H9 (cell line): ENCODE results near the gene RPLP1. TPM values are rescaled to one million over a fixed set of nuclear protein-coding genes. Genes with fewer than 3 reads are reported as not detected.

ENCODE experiments used
- DNase-seq: peaks from one replicate; pipeline ENCODE4 v3.0.0-alpha.2; 2017
- H2AFZ ChIP-seq: one replicate; pipeline ENCODE4 v1.6.1; 2013; ENCODE audit warnings: mild to moderate bottlenecking, low read length, control low read depth, moderate library complexity
- H2AK5ac ChIP-seq: 2 replicates; pipeline ENCODE4 v1.6.1; 2013; ENCODE audit warnings: low read length, control low read depth, mixed read lengths; ENCODE audit not compliant: insufficient read length
- H2BK120ac ChIP-seq: one replicate; pipeline ENCODE4 v1.6.1; 2013; ENCODE audit warnings: low read depth, mild to moderate bottlenecking, low read length, control low read depth, inconsistent platforms; ENCODE audit not compliant: poor library complexity, severe bottlenecking
- H2BK12ac ChIP-seq: 2 replicates; pipeline ENCODE4 v1.6.1; 2013; ENCODE audit warnings: low read length, control low read depth, mixed read lengths, low read depth; ENCODE audit not compliant: insufficient read length
- H2BK15ac ChIP-seq: 2 replicates; pipeline ENCODE4 v1.6.1; 2013; ENCODE audit warnings: low read depth, low read length, control low read depth
- H2BK20ac ChIP-seq: one replicate; pipeline ENCODE4 v1.6.1; 2013; ENCODE audit warnings: low read depth, mild to moderate bottlenecking, low read length, control low read depth, inconsistent platforms; ENCODE audit not compliant: poor library complexity, severe bottlenecking
- H2BK5ac ChIP-seq: 2 replicates; pipeline ENCODE4 v1.6.1; 2013; ENCODE audit warnings: low read length, control low read depth, mixed read lengths; ENCODE audit not compliant: insufficient read length
- H3K14ac ChIP-seq: 2 replicates; pipeline ENCODE4 v1.6.1; 2013; ENCODE audit warnings: low read length, control low read depth; ENCODE audit not compliant: insufficient read depth
- H3K18ac ChIP-seq: 2 replicates; pipeline ENCODE4 v1.6.1; 2013; ENCODE audit warnings: low read depth, mild to moderate bottlenecking, mixed read lengths, low read length, control low read depth; ENCODE audit not compliant: insufficient read length
- H3K23ac ChIP-seq: 2 replicates; pipeline ENCODE4 v1.6.1; 2013; ENCODE audit warnings: low read length, control low read depth, mixed read lengths, low read depth; ENCODE audit not compliant: insufficient read length
- H3K23me2 ChIP-seq: 2 replicates; pipeline ENCODE4 v1.6.1; 2013; ENCODE audit warnings: low read depth, mild to moderate bottlenecking, mixed read lengths, low read length, control low read depth; ENCODE audit not compliant: insufficient read length, poor library complexity, severe bottlenecking
- H3K27ac ChIP-seq: 2 replicates; pipeline ENCODE4 v1.5.1; 2013; ENCODE audit warnings: low read length, control low read depth, mixed read lengths, low read depth; ENCODE audit not compliant: insufficient read length
- H3K27me3 ChIP-seq: 2 replicates; pipeline ENCODE4 v1.6.1; 2013; ENCODE audit warnings: low read length, control low read depth, inconsistent platforms; ENCODE audit not compliant: insufficient read depth
- H3K4ac ChIP-seq: 2 replicates; pipeline ENCODE4 v1.6.1; 2013; ENCODE audit warnings: low read depth, mild to moderate bottlenecking, control low read depth, inconsistent platforms, low read length, moderate library complexity
- H3K4me1 ChIP-seq: 2 replicates; pipeline ENCODE4 v1.6.1; 2013; ENCODE audit warnings: low read length, control low read depth, inconsistent platforms; ENCODE audit not compliant: insufficient read depth
- H3K4me2 ChIP-seq: 2 replicates; pipeline ENCODE4 v1.6.1; 2013; ENCODE audit warnings: low read length, control low read depth, mixed read lengths; ENCODE audit not compliant: insufficient read length, insufficient read depth
- H3K56ac ChIP-seq: 2 replicates; pipeline ENCODE4 v1.6.1; 2013; ENCODE audit warnings: low read depth, mild to moderate bottlenecking, mixed read lengths, low read length, control low read depth; ENCODE audit not compliant: insufficient read length
- H3K79me1 ChIP-seq: 2 replicates; pipeline ENCODE4 v1.6.1; 2013; ENCODE audit warnings: low read depth, mild to moderate bottlenecking, moderate library complexity, low read length, control low read depth, inconsistent platforms; ENCODE audit not compliant: insufficient read depth, poor library complexity, severe bottlenecking
- H3K79me2 ChIP-seq: 2 replicates; pipeline ENCODE4 v1.6.1; 2013; ENCODE audit warnings: low read length, control low read depth, inconsistent platforms; ENCODE audit not compliant: insufficient read depth
- H3K9ac ChIP-seq: 2 replicates; pipeline ENCODE4 v1.6.1; 2013; ENCODE audit warnings: low read length, control low read depth, mixed read lengths; ENCODE audit not compliant: insufficient read length; ENCODE audit errors: extremely low read depth
- H3K9me3 ChIP-seq: one replicate; pipeline ENCODE4 v1.6.1; 2013; ENCODE audit warnings: low read depth, low read length, inconsistent platforms; ENCODE audit not compliant: control insufficient read depth
- H3T11ph ChIP-seq: one replicate; pipeline ENCODE4 v1.6.1; 2013; ENCODE audit warnings: mild to moderate bottlenecking, low read length, control low read depth, inconsistent platforms
- H4K20me1 ChIP-seq: one replicate; pipeline ENCODE4 v1.6.1; 2013; ENCODE audit not compliant: control insufficient read depth, insufficient read length, insufficient read depth
- H4K5ac ChIP-seq: 2 replicates; pipeline ENCODE4 v1.6.1; 2013; ENCODE audit warnings: low read depth, mild to moderate bottlenecking, mixed read lengths, low read length, control low read depth; ENCODE audit not compliant: insufficient read length
- H4K8ac ChIP-seq: replicated peaks from 2 replicates; pipeline ENCODE4 v1.6.1; 2013; ENCODE audit warnings: low read length, control low read depth, mixed read lengths, low read depth; ENCODE audit not compliant: insufficient read length
- H4K91ac ChIP-seq: 2 replicates; pipeline ENCODE4 v1.6.1; 2013; ENCODE audit warnings: low read depth, mild to moderate bottlenecking, moderate library complexity, mixed read lengths, low read length, control low read depth; ENCODE audit not compliant: insufficient read length
- H3K27ac Mint-ChIP-seq, 3 experiments: 2 replicates in 2 of 3; 3 replicates in 1 of 3; pipeline ENCODE4 v1.8.0; 2020 to 2021; ENCODE audit warnings: mixed read lengths in 3 of 3, mild to moderate bottlenecking in 1 of 3, moderate library complexity in 1 of 3
- H3K27me3 Mint-ChIP-seq: 2 replicates; pipeline ENCODE4 v1.8.0; 2021; ENCODE audit warnings: low read depth, mild to moderate bottlenecking, moderate library complexity, mixed read lengths
- H3K36me3 Mint-ChIP-seq, 3 experiments: 2 replicates in 2 of 3; 3 replicates in 1 of 3; pipeline ENCODE4 v1.8.0; 2020 to 2021; ENCODE audit warnings: low read depth in 3 of 3, mixed read lengths in 3 of 3; ENCODE audit not compliant: insufficient read depth in 1 of 3
- H3K4me1 Mint-ChIP-seq, 2 experiments: 2 replicates each; pipeline ENCODE4 v1.8.0; 2020; ENCODE audit warnings: mixed read lengths in 2 of 2
- H3K4me3 Mint-ChIP-seq, 2 experiments: 2 replicates in 1 of 2; 3 replicates in 1 of 2; pipeline ENCODE4 v1.8.0; 2020 to 2021; ENCODE audit warnings: mild to moderate bottlenecking in 2 of 2, mixed read lengths in 2 of 2, moderate library complexity in 1 of 2
- H3K9me3 Mint-ChIP-seq, 2 experiments: 2 replicates in 1 of 2; 3 replicates in 1 of 2; pipeline ENCODE4 v1.8.0; 2020; ENCODE audit warnings: mild to moderate bottlenecking in 2 of 2, mixed read lengths in 2 of 2, moderate library complexity in 1 of 2
- CTCF ChIP-seq: fragments of 200-600 bp; sonication (generic); conservative IDR thresholded peaks from 3 replicates; pipeline ENCODE4 v1.8.0; 2021; ENCODE audit warnings: antibody characterized with exemption, mild to moderate bottlenecking
- WGBS: extraction: QIAGEN DNeasy Blood & Tissue Kit; methylation state at CpG from one replicate; pipeline ENCODE4 v1.1.7; 2013; ENCODE audit warnings: missing lambda C conversion rate, low lambda C conversion rate, mixed read lengths; ENCODE audit not compliant: insufficient read length; ENCODE audit errors: extremely low coverage; 5-methylcytosine and 5-hydroxymethylcytosine counted together
- total RNA-seq: library from RNA; stranded (reverse); gene quantifications from 2 replicates; pipeline ENCODE4 v1.2.1, GENCODE V29; 2021

The RPLP1 gene
- total RNA-seq, 1 experiment from 2014 or later = 1,715 TPM

DNA sequence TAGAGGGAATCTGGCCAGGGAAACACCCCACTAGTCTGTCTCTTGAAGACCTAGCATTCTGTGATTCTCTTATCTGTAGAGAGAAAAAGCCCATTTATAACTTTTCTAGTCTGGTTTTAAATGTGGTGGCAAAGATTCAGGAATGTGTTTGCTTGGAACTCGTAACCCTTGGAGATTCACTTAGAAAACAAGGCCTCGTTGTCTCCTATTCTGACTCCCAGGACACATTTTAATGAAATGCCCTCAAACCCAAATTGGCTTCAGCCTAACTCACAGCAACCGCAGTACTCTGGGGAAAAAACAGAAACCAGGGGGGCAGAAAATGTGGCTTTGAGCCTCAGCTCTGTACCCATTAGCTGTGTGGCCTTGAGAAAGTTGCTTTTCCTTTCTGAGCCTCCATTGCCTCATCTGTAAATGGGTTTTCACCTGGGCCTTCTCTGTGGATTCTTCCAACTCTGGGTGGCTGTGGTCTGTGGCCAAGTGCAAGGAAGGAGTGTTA, 36.5 kb downstream of the RPLP1 start:
- Mint-ChIP-seq H3K36me3 (peaks cover 2 to 5% (median 4%) of the 10 kb centered on the region in 3 experiments; a peak in 2 of 7 replicates), H3K4me3 (no peak overlapping the region; a peak in 1 of 5 replicates), H3K27me3 (peaks cover 12% of the 10 kb centered on the region), H3K9me3 (peaks cover 3 to 6% of the 10 kb centered on the region in 2 experiments; a peak in 4 of 5 replicates), H3K27ac (no peak overlapping the region; a peak in 1 of 7 replicates), H3K4me1 (no peaks in the 10 kb centered on the region)
- Histone ChIP-seq H3K4me1 (no peaks in the 10 kb centered on the region), H3K23ac (no peak overlapping the region), H3K79me2 (no peaks in the 10 kb centered on the region), H2BK120ac (no peak overlapping the region), H3K56ac (no peak overlapping the region), H3T11ph (no peak overlapping the region), H4K5ac (no peak overlapping the region), H3K4me2 (no peak overlapping the region), H2BK20ac (no peak overlapping the region), H2BK15ac (no peak overlapping the region), H2BK5ac (no peak overlapping the region), H3K14ac (no peak overlapping the region), H2AK5ac (no peak overlapping the region), H2BK12ac (no peak overlapping the region), H4K91ac (no peak overlapping the region), H3K9me3 (no peaks in the 10 kb centered on the region), H3K27ac (no peak overlapping the region), H4K8ac (no peak overlapping the region), H3K18ac (no peak overlapping the region), H2AFZ (no peak overlapping the region), H3K23me2 (no peaks in the 10 kb centered on the region), H3K27me3 (no peaks in the 10 kb centered on the region), H3K79me1 (no peaks in the 10 kb centered on the region), H3K4ac (no peak overlapping the region), H3K9ac (no peak overlapping the region), H4K20me1 (no peaks in the 10 kb centered on the region)
- TF ChIP-seq CTCF = no peak
- WGBS = no CpG with 5 or more reads among the region's 3 CpGs
- no peak for DNase-seq
